ENCODE data around the gene RPL22.
A peak's percentile ranks its signal among the peaks of the same experiment; 100 is the strongest.

RPL22 gene

DNA sequence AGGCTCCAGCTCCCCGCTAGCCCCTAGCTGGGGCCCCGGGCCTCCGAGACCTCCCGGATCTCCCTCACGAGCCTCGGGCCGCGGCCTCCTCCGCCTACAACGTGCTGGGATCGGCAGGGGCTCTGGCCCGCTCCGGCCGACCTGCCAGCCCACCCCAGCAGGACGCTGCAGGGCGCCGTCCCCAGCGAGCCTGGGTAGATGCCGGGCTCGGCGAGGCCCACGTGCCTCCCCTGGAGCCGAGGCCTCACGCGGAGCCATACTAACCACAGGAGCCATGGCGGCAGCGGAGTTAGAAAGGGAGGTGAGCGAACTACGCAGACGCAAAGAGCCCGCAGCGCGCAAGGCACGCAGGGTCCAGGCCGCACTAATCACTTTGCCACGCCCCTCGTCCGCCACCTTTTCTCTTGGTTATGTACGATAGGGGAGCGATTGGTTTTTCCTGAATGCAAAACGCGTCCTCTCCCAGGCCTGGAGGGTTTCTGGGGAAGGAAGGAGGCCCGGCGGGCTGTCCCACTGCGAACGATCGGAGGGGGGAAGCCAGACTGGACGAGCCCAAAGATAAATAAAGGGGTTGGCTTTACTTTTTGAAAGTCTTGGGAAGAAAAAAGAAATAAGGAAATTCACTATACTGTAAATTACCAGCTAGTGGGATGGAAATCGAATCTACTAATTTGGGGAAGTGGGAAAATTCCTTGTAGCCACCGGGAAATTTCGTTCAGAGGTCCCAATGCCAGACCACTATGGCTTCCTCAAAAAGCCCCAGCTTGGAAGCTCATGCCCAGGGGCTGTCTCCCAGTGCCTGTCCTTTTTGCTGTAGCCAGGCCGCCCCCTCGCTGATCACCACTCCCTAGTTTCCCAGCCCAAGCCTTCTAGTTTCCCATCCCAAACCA lies at the start of gene RPL22:
TSS of gene RPL22 (minus strand) at position 298 of the 890 bp plus-strand sequence. CDS start at position 276, 22 bp downstream.
- DNase-seq: peak; percentile 100

DNA sequence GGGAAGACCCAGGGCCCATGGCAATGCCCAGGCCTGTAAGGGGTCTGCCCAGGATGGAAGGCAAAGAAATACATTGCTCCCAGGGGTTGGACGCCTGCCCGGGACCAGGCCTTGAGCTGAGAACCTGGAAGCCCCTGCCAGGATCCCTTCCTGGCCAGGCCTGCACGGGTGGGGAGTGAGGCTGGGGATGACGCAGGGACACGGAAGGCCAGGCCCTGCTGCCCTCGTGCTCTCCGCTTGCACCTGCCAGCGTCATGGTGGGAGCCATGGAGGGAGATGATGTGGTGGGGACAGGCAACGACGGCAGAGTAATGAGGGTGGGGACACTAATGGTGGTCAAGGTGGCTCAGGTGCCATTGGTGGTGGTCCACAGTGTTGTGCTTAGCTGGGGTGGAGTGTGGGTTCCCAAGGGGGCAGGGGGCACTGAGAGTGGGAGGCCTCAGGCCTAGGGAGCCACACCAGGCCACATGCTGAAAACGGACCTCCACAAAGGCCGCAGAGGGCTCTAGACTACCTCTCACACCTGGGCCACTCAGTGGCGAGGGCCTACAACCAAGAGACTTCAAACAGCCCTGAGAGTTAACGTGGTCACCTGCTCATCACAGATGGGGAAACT lies 48.9 kb upstream of the RPL22 start:
- DNase-seq: no peak

DNA sequence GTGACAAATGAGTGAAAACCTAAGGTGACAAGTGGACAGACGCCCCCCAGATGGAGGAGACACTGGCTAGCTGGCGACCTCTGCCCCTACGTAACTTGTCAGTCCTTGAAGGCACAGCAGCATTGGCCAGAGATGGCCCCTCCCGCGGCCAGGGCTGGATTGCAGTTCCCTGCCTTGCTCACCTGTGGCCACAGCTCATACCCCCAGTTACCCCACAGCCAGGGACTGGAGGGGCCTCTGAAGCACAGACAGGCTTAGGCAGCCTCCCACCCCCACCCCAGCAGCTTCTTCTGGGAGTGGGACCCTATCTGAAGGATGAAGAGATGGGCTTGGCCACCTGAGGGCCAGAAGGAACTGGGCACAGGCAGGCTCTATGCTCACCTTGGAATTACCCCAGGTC lies 48.3 kb upstream of the RPL22 start:
- DNase-seq: no peak

DNA sequence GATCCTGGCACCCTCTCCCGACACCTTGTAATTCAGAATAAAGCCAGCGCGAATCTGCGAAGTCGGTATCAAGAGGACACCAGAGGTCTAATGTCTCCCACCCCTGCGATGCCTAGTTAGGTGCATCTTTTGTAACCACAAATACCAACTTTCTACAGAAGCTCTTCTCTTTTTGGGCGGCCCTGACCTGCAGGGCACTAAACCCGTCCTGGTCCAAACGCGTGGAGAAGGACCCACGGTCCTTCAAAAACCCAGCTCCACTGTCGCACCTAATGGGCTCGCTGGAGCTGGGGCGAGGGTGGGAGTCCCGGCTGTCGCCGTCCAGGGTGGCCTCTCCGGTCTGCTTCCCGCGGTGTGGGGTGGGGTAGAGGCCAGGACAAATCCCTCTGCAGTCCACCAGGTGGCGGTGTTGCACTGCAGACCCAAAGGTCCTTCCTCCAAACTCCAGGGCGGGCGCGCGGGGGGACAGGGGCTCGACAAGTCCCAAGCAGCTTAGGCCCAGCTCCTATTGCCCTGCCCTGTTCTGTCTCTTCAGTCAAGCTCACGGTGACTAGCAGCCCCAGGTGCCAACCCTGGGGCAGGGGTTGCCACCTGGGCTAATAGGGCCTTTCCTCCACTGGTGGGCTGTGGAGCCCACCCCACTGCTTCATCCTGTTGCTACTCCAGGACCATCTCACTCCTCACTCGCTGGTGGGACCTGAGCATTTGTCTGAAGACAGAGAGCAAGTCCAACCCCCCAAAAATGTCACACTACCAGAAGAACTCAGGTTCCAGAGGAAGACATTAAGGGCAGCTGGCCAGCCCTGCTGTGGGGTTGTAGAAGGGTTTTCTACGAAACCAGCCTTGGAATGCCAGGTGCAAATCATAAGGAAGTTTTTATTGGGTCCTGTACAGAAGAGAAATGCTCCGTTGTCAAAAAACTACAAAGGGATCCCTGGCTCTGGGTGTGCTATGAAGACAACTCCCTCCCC lies 47.4 kb upstream of the RPL22 start:
- DNase-seq: peak; percentile 60

DNA sequence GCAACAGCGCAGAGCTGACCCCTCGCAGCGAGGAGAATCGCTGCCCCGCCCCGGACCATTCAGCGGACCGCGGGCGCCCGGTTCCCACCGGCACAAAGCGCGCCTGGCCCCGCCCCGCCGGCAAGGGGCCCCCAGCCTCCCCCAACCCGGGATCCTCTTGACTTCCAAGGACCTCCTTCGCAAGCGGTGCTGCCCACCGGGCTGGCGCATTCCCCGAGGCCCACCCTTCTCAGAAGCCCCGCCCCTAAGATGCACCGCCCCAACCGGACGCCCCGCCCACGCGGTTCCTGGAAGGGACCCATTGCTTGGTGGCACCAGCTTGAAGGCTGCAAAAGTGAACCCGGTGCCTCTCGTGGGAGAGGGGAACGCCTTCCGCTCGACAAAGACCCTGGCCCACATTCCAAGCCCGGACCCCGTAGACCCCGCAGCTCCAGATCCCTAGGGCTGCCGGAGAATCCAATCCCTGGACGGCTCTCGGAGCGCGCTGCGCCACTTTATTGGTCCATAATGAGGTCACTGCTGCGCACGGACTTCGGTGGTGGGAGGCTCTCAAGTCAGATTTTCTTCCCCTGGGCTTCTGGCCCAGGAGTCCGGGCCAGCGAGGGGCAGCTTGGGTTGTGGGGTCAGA lies 46.6 kb upstream of the RPL22 start:
- no peak for DNase-seq

DNA sequence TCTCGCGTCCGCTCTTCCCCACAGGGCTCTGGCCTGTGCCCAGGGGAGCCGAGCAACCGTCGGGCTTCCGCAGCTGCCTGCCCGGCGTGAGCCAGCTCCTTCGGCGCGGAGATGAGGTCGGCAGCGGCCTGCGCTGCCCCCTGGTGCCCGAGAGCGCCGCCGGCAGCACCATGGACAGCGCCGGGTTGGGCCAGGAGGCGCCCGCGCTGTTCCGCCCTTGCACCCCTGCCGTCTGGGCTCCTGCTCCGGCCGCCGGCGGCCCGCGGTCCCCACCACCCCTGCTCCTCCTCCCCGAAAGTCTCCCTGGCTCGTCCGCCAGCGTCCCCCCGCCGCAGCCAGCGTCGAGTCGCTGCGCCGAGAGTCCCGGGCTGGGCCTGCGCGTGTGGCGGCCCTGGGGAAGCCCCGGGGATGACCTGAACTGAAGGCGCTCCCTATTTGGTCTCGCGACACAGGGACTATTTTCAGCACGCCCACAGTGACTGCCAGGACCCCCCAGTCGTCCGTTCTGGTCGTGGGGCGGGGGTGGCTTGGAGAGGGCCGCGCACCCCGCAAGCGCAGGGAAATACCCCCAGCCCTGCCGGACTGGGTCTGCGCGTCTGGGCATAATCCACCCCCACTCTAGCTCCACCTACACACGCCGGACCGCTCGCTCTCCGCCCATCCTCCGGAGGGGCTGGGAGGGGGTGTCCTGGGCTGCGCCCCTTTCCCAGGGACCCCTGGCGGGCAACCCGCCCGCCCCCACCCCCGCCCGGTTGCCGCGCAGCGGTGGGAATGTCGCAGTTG lies 45.9 kb upstream of the RPL22 start:
- peak; percentile 70 for DNase-seq

DNA sequence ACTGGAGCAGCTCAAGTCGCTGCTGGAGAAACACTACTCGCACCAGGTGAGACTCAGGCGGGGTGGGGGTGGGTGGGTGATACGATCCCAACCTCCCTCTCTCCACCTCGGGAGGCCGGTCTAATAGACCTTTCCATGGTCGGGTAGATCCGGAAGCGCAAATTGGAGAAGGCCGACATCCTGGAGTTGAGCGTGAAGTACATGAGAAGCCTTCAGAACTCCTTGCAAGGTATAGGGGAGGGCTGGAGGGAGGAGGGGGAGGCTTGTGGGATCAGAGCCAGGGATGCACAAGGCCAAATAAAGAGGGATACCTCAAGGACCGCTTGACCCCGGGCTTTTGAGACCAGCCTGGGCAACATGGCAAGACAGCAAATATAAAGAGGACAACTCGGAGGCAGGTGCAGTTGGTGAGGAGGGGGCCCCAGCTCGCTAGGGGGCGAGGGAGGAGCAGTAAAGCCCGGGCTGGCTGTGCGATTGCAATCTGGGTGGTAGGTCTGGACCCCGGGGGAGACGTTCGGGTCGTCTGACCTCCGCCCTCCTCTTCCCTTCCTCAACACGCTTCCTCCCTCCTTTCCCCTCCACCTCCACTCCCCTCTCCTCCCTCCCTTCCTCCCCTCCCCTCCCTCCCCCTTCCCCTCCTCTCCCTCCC lies 45.1 kb upstream of the RPL22 start:
- no peak for DNase-seq

DNA sequence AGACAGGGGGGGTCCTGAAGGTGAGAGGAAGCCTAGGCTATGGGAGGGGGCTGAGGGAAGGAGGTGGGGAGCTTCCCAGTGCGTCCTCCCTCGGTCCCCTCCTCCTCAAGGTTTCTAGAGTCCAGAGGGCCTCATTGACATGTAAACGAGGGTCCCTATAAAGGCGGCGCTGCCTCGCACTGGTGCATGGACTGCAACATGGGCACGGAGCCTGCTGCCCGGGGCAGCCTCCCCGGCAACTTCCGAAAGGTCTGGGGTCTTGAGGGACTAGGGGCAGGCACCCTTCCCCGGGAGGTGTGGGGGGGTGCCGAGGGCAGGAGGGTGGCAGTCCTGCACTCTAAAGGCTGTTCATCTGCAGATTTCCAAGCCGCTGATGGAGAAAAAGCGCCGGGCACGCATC lies 44.6 kb upstream of the RPL22 start, which contains the start of gene HES3:
TSS of gene HES3 (plus strand) at position 187 of the 400 bp plus-strand sequence. CDS start at position 374, 187 bp downstream.
- no peak for DNase-seq

DNA sequence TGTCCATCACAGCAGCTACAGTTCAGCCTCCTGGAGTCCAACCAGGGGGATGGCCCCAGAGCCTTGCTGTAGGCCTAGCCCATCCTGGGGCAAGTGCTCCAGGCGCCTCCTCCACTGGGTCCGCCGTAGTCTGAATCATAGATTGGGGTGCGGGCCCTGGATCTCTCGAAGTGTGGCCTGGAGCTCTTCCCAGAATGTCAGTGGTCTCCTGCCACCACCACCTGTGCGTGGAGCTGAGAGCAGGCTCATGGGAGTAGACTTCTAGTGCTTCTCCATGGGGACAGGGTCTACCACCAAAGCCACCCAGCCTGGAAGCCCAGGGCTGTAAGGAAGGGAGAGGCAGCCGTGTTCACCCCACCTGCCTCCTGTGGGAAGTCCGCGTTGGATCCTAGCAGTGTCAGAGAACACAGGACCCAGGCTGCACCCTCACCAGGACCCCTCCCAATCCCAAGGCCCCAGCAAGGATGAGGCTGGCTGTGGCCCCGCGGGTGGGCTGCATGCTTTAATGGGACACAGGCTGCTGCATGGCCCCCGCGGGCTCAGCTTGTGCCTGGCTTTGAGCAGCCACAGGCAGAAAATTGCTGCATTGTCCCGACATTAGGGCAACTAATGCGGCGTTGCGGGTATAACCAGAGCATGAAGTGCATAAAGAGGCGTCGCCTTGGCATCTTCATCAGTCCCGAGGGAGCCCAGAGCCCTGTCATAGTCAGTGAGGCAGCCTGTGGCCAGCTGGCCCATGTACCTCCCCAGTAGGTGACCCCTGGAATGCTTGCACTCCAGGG lies 43.8 kb upstream of the RPL22 start:
- DNase-seq: no peak

DNA sequence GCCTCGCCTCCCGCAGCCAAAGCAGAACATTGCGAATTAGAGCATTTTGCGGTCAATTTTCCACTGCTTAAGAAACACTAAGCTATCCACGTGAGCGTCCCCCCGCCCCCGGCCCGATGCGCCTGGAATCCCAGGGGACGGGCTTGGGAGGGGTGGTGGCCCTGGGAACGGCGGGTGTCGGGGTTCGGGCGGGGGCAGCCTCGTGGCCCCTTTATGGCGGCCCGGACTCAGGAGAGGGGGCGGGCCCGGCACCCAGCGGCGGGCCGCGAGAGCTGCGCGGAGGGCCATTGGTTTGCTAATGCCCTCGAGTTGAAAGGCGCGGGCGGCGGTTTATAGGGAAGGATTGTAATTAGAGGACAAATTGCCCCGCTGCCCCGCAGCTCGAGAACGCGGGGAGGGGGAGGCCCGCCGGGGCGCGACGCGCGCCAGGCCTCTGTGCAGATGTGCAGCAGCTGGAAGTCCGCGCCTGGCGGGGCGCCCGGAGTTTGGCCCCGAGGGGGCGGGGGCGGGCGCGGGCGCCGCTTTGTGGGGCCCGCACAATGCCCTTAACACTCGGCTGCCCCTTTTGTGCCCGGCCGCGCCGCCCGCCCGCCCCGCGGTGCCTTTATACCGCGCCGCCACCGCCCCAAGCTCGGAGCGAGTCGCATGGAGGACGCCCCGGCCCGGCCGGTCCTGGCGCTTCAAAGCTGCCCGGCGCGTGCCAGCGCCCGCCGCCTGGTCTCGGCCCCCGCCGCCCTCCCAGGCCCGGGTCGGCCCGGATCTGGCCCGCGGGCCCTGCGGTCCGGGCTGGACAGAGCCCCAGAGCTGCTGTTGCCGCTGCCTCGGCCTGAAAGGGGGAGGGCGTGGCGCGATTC lies 42.7 kb upstream of the RPL22 start:
- no peak for DNase-seq

DNA sequence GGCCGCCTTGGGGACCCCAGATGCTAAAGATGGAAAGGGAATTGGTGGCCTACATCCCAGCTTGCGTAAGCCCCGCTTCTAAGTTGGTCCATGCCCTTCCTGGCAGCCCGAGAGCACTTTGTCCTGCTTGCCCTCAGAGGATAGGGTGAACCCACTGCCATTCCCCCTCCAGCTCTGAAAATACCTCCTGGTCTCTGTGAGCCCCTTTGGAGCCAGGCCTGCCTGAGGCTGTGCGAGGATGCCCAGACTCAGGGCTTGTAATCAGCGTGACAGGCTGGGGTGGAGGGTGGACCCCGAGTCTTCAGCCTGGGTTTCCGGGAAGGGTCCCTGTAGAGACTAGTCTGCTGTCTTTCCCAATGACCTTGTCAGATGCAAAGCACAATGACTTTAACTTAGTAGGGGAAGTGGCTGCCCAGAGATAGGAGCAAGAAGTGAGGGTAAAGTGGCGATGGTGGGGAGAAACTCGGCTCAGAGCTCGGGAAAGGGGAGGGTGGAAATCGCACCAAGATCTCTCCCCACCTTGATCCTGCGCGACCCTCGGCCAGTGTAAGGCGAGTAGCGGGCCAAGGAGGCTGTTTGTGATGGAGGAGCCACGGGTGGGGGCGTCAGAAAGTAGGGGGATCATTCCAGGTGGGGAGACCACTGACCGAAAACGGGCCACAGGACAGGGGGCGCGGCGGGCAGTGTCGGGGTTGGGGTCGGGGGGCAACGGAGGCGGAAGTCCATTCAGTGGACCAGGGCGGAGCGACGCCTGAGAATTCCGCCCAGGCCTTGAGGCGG lies 41.9 kb upstream of the RPL22 start:
- DNase-seq: no peak

DNA sequence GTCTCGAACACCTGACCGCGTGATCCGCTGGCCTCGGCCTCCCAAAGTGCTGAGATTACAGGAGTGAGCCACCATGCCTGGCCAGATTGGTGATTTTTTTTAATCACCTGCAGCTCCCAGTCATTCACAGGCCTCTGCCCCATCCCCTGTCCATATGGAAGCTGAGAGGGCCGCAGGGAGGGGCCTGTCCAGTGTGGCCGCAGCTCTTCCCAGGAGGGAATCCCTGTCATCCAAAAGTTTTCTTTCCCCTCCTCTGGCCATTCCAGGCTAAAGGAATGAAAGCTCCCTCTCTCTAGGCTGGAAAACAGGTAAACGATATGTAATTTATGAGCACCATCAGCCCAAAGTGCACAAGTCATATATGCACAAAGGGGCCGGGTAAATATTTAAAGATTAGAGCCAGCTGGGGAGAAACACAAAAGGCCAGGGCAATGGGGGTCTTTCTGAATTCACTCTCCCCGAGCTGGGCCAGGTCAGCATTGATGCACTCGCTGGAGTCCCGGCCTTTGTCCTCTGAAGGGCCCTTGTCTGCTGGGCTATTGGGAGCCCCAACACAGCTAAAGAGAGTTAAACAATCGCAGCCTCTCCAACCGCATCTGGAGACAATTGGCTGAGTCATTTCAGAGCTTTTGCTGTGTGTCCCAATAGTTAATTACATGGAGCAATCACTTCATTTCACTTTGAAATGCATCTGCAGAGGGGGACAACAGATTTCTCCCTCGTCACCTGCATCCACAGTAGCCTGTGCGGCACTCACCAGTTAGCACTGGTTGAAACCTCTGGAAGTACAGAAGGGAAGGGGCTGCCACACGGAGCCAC lies 40.8 kb upstream of the RPL22 start:
- peak; percentile 70 for DNase-seq

DNA sequence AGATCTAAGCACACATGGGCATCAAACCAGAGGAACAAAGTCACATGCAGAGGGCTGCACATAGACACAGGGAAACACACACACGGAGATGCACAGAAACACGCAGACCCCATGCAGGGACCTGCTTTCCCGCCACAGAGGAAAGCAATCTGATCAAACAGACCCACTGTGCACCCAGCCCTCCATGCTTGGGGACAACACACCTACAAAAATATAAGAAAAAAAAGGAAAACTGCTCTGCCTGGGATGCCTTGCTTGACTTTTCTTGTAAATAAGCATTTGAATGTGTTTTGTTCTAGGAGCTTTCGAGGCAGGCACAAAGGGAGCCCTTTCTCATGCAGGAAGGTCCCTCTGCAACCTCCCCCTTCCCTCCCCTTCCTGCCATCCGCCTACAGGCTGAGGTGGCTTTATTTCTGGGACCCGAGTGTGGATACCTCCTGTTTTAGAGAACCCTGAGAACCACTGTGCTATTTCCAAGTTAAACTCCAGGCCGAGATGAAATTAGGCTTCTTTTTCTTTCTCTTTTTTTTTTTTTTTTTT lies 39.9 kb upstream of the RPL22 start:
- no peak for DNase-seq

DNA sequence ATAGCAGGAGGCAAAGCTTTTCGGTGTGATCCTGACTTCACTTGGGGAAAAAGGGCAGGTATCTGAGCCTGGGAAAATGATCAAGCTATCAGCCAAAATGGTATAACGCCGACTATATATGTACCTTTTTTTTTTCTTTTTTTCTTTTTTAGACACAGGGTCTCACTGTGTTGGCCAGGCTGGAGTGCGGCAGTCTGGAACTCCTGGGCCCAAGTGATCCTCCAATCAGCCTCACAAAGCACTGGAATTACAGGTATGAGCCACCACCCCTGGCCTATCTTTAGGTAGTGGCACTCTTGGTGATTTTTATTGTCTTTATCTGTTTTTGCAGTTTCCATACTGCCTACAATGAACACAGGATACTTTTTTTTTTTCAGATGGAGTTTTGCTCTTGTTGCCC lies 37.7 kb upstream of the RPL22 start:
- DNase-seq: no peak

DNA sequence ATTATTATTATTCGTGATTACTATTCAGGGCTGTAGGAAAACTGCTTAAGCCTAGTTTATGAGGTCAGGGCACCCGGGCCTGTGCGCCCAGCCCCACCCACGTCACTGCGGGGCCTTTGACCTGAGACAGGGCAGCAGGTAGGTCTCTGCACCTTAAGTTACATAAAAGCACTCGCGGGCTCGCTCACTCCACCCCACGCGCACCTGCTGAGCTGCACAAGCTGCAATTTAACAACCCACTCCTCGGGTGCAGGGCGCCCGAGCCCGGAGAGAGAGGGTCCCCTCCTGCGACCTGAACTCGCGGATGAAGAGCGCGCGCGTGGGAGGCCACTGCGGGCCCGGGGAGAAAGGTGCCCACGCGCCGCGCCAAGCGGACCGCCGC lies 35.9 kb upstream of the RPL22 start:
- DNase-seq: no peak

DNA sequence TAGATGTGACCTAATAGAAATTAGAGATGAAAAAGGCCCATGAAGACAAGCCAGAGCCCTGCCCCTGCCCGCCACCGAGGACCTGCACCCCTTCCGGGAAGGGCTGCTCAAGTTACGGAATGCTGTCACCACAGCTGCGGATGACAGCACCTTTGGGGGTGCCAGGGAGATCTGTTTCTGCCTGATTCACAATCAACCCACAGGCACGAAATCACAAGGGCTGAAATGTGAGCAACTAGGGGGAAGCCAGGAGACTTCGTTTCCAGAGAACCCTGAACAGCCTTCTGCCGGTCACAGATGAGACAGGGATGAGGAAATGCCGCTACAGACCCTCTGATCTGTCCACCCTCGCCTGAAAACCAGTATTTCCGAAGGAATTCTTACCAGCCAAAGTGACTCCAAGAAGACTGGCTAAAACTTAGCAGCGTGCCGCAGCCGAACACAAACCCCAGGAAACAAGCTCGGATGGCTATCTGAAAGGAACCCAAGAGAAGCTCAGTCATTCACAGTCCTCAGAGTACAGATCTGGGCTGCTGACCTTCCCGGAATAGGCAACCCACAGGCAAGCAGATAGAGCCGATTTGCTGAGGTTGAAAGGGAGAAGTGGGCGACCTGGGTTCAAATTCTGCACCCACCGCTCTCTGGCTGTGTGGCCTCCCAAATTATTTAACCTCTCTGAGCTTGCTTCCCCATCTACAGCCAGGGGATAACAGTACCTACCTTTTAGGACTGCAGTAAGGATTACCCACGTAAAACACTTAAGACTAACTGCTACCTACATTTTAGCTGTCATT lies 35.3 kb upstream of the RPL22 start:
- DNase-seq: peak; percentile 27

DNA sequence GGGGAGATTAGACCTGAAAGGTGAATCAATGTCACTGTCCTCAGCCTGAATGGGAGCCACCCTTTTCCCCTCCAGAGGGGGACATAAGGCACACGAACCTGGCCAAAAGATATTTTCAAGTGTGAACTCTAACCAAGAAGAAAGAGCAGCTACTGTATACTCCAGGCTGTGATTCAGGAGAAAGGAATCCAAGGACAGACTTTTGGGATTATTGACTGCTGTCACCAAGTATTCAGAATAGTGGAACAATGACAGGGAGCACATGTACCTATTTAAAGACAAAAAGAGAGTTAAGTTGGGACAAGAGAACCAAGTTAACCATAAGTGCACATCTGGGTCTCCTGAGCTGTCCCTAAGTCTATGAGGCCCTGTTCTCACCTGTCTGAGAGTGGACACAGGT lies 34.0 kb upstream of the RPL22 start:
- no peak for DNase-seq

Data from fibroblast of skin of right quadriceps (primary cell).